ACC112 (cell line): ENCODE data around the gene HMHB1.

Experiments
- H2AFZ ChIP-seq: fragments of 200-600 bp; sonication (generic); one replicate; pipeline ENCODE4 v1.6.0; 2017; ENCODE audit warnings: antibody characterized with exemption, low read length; ENCODE audit not compliant: unreplicated experiment
- H3K27ac ChIP-seq: fragments of 200-600 bp; sonication (generic); 2 replicates; pipeline ENCODE4 v1.5.1; 2014; ENCODE audit warnings: low read depth, mild to moderate bottlenecking, antibody characterized with exemption, low read length, moderate library complexity
- H3K27me3 ChIP-seq: fragments of 200-600 bp; sonication (generic); 2 replicates; pipeline ENCODE4 v1.6.1; 2014; ENCODE audit warnings: mild to moderate bottlenecking, antibody characterized with exemption, low read length, moderate library complexity, mixed read lengths; ENCODE audit not compliant: insufficient read depth
- H3K36me3 ChIP-seq: fragments of 200-600 bp; sonication (generic); 2 replicates; pipeline ENCODE4 v1.6.1; 2016; ENCODE audit warnings: mild to moderate bottlenecking, antibody characterized with exemption, low read length, moderate library complexity, mixed read lengths; ENCODE audit not compliant: insufficient read depth
- H3K4me1 ChIP-seq: fragments of 200-600 bp; sonication (generic); one replicate; pipeline ENCODE4 v1.6.1; 2016; ENCODE audit warnings: low read length, mixed read lengths; ENCODE audit not compliant: insufficient read depth, unreplicated experiment, control insufficient read depth
- H3K4me3 ChIP-seq: fragments of 200-600 bp; sonication (generic); 2 replicates; pipeline ENCODE4 v1.5.1; 2014; ENCODE audit warnings: mild to moderate bottlenecking, low read depth, low read length
- H3K79me2 ChIP-seq: fragments of 200-600 bp; sonication (generic); one replicate; pipeline ENCODE4 v1.6.0; 2016; ENCODE audit warnings: low read length; ENCODE audit not compliant: control insufficient read depth, unreplicated experiment, insufficient read depth

The HMHB1 gene

GRCh38 chr5:143836161-143836725 is 24.3 kb downstream of the HMHB1 start:
- Histone ChIP-seq H3K27me3 (no peaks in the 10 kb centered on the region), H3K27ac (no peak overlapping the region), H3K4me3 (no peak overlapping the region), H3K79me2 (no peaks in the 10 kb centered on the region), H2AFZ (no peak overlapping the region), H3K36me3 (no peaks in the 10 kb centered on the region), H3K4me1 (peaks cover 11% of the 10 kb centered on the region)

GRCh38 chr5:143837306-143837848 is 25.4 kb downstream of the HMHB1 start:
- H3K27me3 ChIP-seq = no peaks in the 10 kb centered on the region
- peak overlapping the region; percentile 63 for H2AFZ ChIP-seq
- H3K36me3 ChIP-seq = no peaks in the 10 kb centered on the region
- no peak overlapping the region for H3K27ac ChIP-seq
- H3K4me3 ChIP-seq = peak overlapping the region; percentile 15; the same call in 1 of the 2 replicates
- H3K79me2 ChIP-seq = no peaks in the 10 kb centered on the region
- H3K4me1 ChIP-seq = peaks cover 11% of the 10 kb centered on the region

GRCh38 chr5:143841446-143841845 is 29.5 kb downstream of the HMHB1 start:
- H3K27me3 ChIP-seq = no peaks in the 10 kb centered on the region
- no peak overlapping the region for H2AFZ ChIP-seq
- peaks cover 11% of the 10 kb centered on the region for H3K4me1 ChIP-seq
- H3K4me3 ChIP-seq = no peak overlapping the region
- H3K79me2 ChIP-seq = no peaks in the 10 kb centered on the region
- H3K36me3 ChIP-seq = no peaks in the 10 kb centered on the region
- no peak overlapping the region for H3K27ac ChIP-seq

GRCh38 chr5:143842920-143843319 is 31.0 kb downstream of the HMHB1 start:
- no peak overlapping the region for H3K4me3 ChIP-seq
- H3K27ac ChIP-seq = no peak overlapping the region
- peaks cover 2% of the 10 kb centered on the region for H3K4me1 ChIP-seq
- no peaks in the 10 kb centered on the region for H3K36me3 ChIP-seq
- H3K27me3 ChIP-seq = no peaks in the 10 kb centered on the region
- H2AFZ ChIP-seq = no peak overlapping the region
- H3K79me2 ChIP-seq = no peaks in the 10 kb centered on the region

- Histone ChIP-seq H3K79me2 (no peaks in the 10 kb centered on the region), H3K27me3 (no peaks in the 10 kb centered on the region), H3K4me3 (no peak overlapping the region)
Measured at GRCh38 chr5:143843461-143843860, 31.5 kb downstream of the HMHB1 start.

GRCh38 chr5:143850050-143850683 is 38.2 kb downstream of the HMHB1 start:
- Histone ChIP-seq H3K4me3 (no peak overlapping the region), H3K27ac (no peak overlapping the region), H2AFZ (no peak overlapping the region), H3K27me3 (no peaks in the 10 kb centered on the region), H3K79me2 (no peaks in the 10 kb centered on the region), H3K4me1 (no peaks in the 10 kb centered on the region), H3K36me3 (no peaks in the 10 kb centered on the region)

More at GRCh38 chr5:143843461-143843860, 31.5 kb downstream of the HMHB1 start:
- H2AFZ ChIP-seq = no peak overlapping the region
- no peak overlapping the region for H3K27ac ChIP-seq
- H3K36me3 ChIP-seq = no peaks in the 10 kb centered on the region
- H3K4me1 ChIP-seq = no peaks in the 10 kb centered on the region

GRCh38 chr5:143851383-143851782 is 39.4 kb downstream of the HMHB1 start:
- Histone ChIP-seq H3K4me1 (no peaks in the 10 kb centered on the region), H2AFZ (no peak overlapping the region), H3K27me3 (no peaks in the 10 kb centered on the region), H3K36me3 (no peaks in the 10 kb centered on the region), H3K27ac (no peak overlapping the region), H3K79me2 (no peaks in the 10 kb centered on the region), H3K4me3 (no peak overlapping the region)

- Histone ChIP-seq H3K36me3 (no peaks in the 10 kb centered on the region), H3K79me2 (no peaks in the 10 kb centered on the region), H3K4me1 (no peaks in the 10 kb centered on the region), H3K27me3 (no peaks in the 10 kb centered on the region), H3K4me3 (no peak overlapping the region), H2AFZ (no peak overlapping the region), H3K27ac (no peak overlapping the region)
Measured at GRCh38 chr5:143860211-143860610, 48.2 kb downstream of the HMHB1 start.

- Histone ChIP-seq H3K36me3 (no peaks in the 10 kb centered on the region), H3K27ac (no peak overlapping the region), H2AFZ (no peak overlapping the region), H3K4me3 (no peak overlapping the region), H3K4me1 (no peaks in the 10 kb centered on the region), H3K79me2 (no peaks in the 10 kb centered on the region), H3K27me3 (no peaks in the 10 kb centered on the region)
Measured at GRCh38 chr5:143862271-143862670, 50.3 kb downstream of the HMHB1 start.

- Histone ChIP-seq H3K79me2 (no peaks in the 10 kb centered on the region), H2AFZ (no peak overlapping the region), H3K36me3 (no peaks in the 10 kb centered on the region), H3K27me3 (no peaks in the 10 kb centered on the region), H3K4me3 (no peak overlapping the region), H3K4me1 (no peaks in the 10 kb centered on the region), H3K27ac (no peak overlapping the region)
Measured at GRCh38 chr5:143865426-143866025, 53.6 kb downstream of the HMHB1 start.
